ENCODE results near the gene KCNK5.
A peak's percentile ranks its signal among the peaks of the same experiment; 100 is the strongest.

DNA sequence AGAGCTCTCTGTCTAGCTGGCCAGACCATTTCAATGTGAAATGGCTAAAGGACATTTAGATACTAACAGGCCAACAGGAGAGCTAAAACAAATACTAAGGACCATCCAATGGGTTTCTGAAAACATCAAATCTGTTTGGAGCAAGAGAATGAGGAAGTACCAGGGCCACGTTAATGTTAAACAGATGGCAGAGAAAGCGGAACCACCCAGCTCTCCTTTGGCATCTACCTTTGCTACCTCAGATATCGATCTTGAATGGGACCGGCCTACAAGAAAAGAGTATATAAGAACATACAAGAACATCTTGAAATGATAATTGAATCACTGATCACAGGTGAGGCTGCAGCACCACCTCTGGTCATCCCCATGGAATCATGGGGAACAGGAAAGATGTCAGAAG lies 31.8 kb downstream of the KCNK5 start:
- TF ChIP-seq, protein P1, sequence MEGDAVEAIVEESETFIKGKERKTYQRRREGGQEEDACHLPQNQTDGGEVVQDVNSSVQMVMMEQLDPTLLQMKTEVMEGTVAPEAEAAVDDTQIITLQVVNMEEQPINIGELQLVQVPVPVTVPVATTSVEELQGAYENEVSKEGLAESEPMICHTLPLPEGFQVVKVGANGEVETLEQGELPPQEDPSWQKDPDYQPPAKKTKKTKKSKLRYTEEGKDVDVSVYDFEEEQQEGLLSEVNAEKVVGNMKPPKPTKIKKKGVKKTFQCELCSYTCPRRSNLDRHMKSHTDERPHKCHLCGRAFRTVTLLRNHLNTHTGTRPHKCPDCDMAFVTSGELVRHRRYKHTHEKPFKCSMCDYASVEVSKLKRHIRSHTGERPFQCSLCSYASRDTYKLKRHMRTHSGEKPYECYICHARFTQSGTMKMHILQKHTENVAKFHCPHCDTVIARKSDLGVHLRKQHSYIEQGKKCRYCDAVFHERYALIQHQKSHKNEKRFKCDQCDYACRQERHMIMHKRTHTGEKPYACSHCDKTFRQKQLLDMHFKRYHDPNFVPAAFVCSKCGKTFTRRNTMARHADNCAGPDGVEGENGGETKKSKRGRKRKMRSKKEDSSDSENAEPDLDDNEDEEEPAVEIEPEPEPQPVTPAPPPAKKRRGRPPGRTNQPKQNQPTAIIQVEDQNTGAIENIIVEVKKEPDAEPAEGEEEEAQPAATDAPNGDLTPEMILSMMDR (IDR thresholded peaks at IDR 0.05), result peak; percentile 2; the same call in 1 of the 2 replicates
- TF ChIP-seq ZFX (IDR thresholded peaks at IDR 0.05; ENCODE audit: borderline replicate concordance), result no peak
